Measurements from ENCODE around the gene SCN3B.

SCN3B gene

DNA sequence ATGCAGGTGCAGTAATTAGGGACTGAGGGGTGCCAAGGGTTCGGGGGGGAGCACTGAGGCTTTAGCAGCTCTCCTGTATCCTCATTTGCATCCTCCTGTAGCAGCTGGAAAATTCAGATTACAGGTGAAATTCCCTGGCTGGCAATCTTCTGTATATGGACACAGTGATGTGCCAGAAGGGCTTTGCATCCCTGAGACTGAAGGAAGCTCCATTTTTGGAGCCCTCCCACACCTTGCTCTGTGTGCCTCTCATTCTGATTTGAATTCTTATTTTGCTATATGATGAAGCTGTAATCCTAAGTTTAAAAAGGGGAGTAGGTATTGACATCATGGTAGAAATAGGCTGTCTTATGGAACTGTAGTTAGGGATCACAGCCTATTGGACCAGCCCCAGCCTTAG lies 46.6 kb downstream of the SCN3B start:
- H4K91ac ChIP-seq (ENCODE audit: low read depth, low read length): no peak overlapping the region
- no peak overlapping the region for H4K12ac ChIP-seq (ENCODE audit: low read depth, low read length)
- no peak overlapping the region for H3K23ac ChIP-seq (ENCODE audit: low read length)
- peaks cover 0 to 3% of the 10 kb centered on the region in 2 experiments for H3K4me1 ChIP-seq (ENCODE audit: control insufficient read depth in 1 of 2, insufficient read depth in 2 of 2, low read length in 2 of 2)
- no peak overlapping the region for H4K8ac ChIP-seq (ENCODE audit: low read depth, low read length)
- no peaks in the 10 kb centered on the region for H3K79me2 ChIP-seq (ENCODE audit: control insufficient read depth, insufficient read depth, low read length, poor library complexity)
- no peak overlapping the region for H3K4me3 ChIP-seq (ENCODE audit: low read depth, low read length)
- no peak for DNase-seq
- no peak overlapping the region for H2BK120ac ChIP-seq (ENCODE audit: insufficient read depth, low read length, poor library complexity)
- no peak overlapping the region for H3K9ac ChIP-seq (ENCODE audit: low read length)
- no peak overlapping the region for H3K4me2 ChIP-seq (ENCODE audit: low read length)
- WGBS (ENCODE audit: extremely low coverage, insufficient coverage, insufficient read length): no CpG with 5 or more reads among the region's 1 CpG
- no peak overlapping the region for H2BK5ac ChIP-seq (ENCODE audit: low read depth, low read length, poor library complexity)
- no peak overlapping the region for H2AFZ ChIP-seq (ENCODE audit: insufficient read depth, low read length, poor library complexity)
- no peak overlapping the region for H3K4ac ChIP-seq (ENCODE audit: low read depth, low read length)
- H2AK5ac ChIP-seq (ENCODE audit: low read length): no peak overlapping the region
- H3K27ac ChIP-seq (ENCODE audit: low read depth, low read length): no peak overlapping the region
- no peak overlapping the region for H3K14ac ChIP-seq (ENCODE audit: low read length)
- H3K18ac ChIP-seq (ENCODE audit: low read length): no peak overlapping the region
- no peaks in the 10 kb centered on the region for H3K9me3 ChIP-seq (ENCODE audit: insufficient read depth, low read depth, low read length)
- no peaks in the 10 kb centered on the region for H3K36me3 ChIP-seq (ENCODE audit: control insufficient read depth in 1 of 2, insufficient read depth in 2 of 2, low read length in 2 of 2)
- no peak overlapping the region for H2BK12ac ChIP-seq (ENCODE audit: low read length)
- no peaks in the 10 kb centered on the region for H3K79me1 ChIP-seq (ENCODE audit: low read length)
- no peaks in the 10 kb centered on the region for H3K27me3 ChIP-seq (ENCODE audit: insufficient read depth, low read length)

DNA sequence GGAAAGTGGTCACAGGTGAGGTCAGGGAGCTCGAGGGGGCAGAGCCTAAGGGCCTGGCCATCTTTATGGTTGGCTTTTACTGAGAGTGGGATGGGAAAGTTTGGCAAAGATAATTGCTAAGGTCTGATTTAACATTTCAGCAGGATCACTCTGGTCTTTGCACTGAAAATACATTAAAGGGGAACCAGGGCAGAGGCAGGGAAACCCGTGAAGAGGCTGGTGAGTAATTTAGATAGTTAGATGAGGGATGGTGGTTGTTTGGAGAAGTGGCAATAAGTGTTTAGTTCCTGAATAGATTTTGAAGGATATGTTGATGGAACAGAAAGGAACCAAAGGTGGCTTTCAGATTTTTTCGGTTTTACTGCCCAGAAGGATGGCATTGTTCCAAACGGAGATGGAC lies 50.8 kb downstream of the SCN3B start:
- Histone ChIP-seq H3K18ac (ENCODE audit: low read length) (no peak overlapping the region), H4K91ac (ENCODE audit: low read depth, low read length) (no peak overlapping the region), H2AFZ (ENCODE audit: insufficient read depth, low read length, poor library complexity) (no peak overlapping the region), H2BK12ac (ENCODE audit: low read length) (no peak overlapping the region), H2BK5ac (ENCODE audit: low read depth, low read length, poor library complexity) (no peak overlapping the region), H4K8ac (ENCODE audit: low read depth, low read length) (no peak overlapping the region), H3K79me1 (ENCODE audit: low read length) (no peaks in the 10 kb centered on the region), H3K4me1 (ENCODE audit: control insufficient read depth in 1 of 2, insufficient read depth in 2 of 2, low read length in 2 of 2) (peaks cover 0 to 3% of the 10 kb centered on the region in 2 experiments), H3K4me2 (ENCODE audit: low read length) (no peak overlapping the region), H3K79me2 (ENCODE audit: control insufficient read depth, insufficient read depth, low read length, poor library complexity) (no peaks in the 10 kb centered on the region), H4K12ac (ENCODE audit: low read depth, low read length) (no peak overlapping the region), H2AK5ac (ENCODE audit: low read length) (no peak overlapping the region), H3K23ac (ENCODE audit: low read length) (no peak overlapping the region), H3K9me3 (ENCODE audit: insufficient read depth, low read depth, low read length) (no peaks in the 10 kb centered on the region), H3K9ac (ENCODE audit: low read length) (no peak overlapping the region), H3K4ac (ENCODE audit: low read depth, low read length) (no peak overlapping the region), H3K27me3 (ENCODE audit: insufficient read depth, low read length) (no peaks in the 10 kb centered on the region), H3K14ac (ENCODE audit: low read length) (no peak overlapping the region), H3K27ac (ENCODE audit: low read depth, low read length) (no peak overlapping the region), H3K36me3 (ENCODE audit: control insufficient read depth in 1 of 2, insufficient read depth in 2 of 2, low read length in 2 of 2) (no peaks in the 10 kb centered on the region), H2BK120ac (ENCODE audit: insufficient read depth, low read length, poor library complexity) (no peak overlapping the region), H3K4me3 (ENCODE audit: low read depth, low read length) (no peak overlapping the region)
- WGBS (ENCODE audit: extremely low coverage, insufficient coverage, insufficient read length): no CpG with 5 or more reads among the region's 4 CpGs
- no peak for DNase-seq

DNA sequence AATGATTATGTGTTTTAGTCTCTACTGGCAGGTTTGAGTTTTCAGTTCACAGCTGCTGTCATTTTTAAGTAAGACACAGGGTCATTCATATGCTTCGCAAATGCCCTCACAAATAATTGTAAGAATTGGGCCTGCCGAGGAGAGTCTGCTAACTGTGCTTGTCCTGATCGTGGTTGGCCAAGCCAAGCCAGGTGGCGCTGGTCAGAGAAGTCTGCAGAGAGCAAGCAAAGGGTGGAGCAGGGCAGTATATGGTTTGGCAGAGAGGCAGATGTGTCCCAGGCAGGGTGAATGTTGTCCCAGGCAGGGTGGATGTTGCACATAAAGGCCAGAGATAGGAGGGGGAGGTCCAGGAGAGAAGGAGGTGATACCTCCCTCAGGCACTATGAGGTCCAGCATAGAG lies 52.7 kb downstream of the SCN3B start:
- Histone ChIP-seq H3K9ac (ENCODE audit: low read length) (no peak overlapping the region), H2BK12ac (ENCODE audit: low read length) (no peak overlapping the region), H3K4ac (ENCODE audit: low read depth, low read length) (no peak overlapping the region), H2BK120ac (ENCODE audit: insufficient read depth, low read length, poor library complexity) (no peak overlapping the region), H2BK5ac (ENCODE audit: low read depth, low read length, poor library complexity) (no peak overlapping the region), H4K8ac (ENCODE audit: low read depth, low read length) (no peak overlapping the region), H2AFZ (ENCODE audit: insufficient read depth, low read length, poor library complexity) (no peak overlapping the region), H2AK5ac (ENCODE audit: low read length) (no peak overlapping the region), H3K4me1 (ENCODE audit: control insufficient read depth in 1 of 2, insufficient read depth in 2 of 2, low read length in 2 of 2) (peaks cover 0 to 3% of the 10 kb centered on the region in 2 experiments), H3K79me2 (ENCODE audit: control insufficient read depth, insufficient read depth, low read length, poor library complexity) (no peaks in the 10 kb centered on the region), H3K23ac (ENCODE audit: low read length) (no peak overlapping the region), H3K9me3 (ENCODE audit: insufficient read depth, low read depth, low read length) (no peaks in the 10 kb centered on the region), H3K27ac (ENCODE audit: low read depth, low read length) (no peak overlapping the region), H3K14ac (ENCODE audit: low read length) (no peak overlapping the region), H3K27me3 (ENCODE audit: insufficient read depth, low read length) (no peaks in the 10 kb centered on the region), H3K4me2 (ENCODE audit: low read length) (no peak overlapping the region), H3K36me3 (ENCODE audit: control insufficient read depth in 1 of 2, insufficient read depth in 2 of 2, low read length in 2 of 2) (no peaks in the 10 kb centered on the region), H3K79me1 (ENCODE audit: low read length) (no peaks in the 10 kb centered on the region), H3K18ac (ENCODE audit: low read length) (no peak overlapping the region), H4K91ac (ENCODE audit: low read depth, low read length) (no peak overlapping the region), H3K4me3 (ENCODE audit: low read depth, low read length) (no peak overlapping the region), H4K12ac (ENCODE audit: low read depth, low read length) (no peak overlapping the region)
- no CpG with 5 or more reads among the region's 4 CpGs for WGBS (ENCODE audit: extremely low coverage, insufficient coverage, insufficient read length)
- DNase-seq: no peak

DNA sequence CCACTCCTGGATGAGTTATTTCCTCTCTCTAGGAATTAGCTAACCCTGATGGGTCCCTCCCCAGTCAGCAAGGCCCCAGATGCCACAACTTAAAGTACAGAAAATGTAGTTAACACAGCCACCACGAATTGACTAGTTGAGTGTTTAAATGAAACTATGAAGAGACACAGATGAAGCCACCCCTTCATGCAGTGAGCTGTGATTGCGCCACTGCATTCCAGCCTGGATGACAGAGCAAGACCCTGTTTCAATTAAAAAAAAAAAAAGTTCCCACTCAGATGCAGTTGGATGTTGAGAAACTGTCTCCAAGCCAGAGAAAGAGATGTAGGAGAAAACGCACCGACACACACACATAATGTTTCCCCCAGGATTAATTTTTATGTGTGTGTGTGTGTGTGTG lies 53.3 kb downstream of the SCN3B start:
- Histone ChIP-seq H3K23ac (ENCODE audit: low read length) (no peak overlapping the region), H2BK5ac (ENCODE audit: low read depth, low read length, poor library complexity) (no peak overlapping the region), H3K79me1 (ENCODE audit: low read length) (no peaks in the 10 kb centered on the region), H3K27me3 (ENCODE audit: insufficient read depth, low read length) (no peaks in the 10 kb centered on the region), H3K36me3 (ENCODE audit: control insufficient read depth in 1 of 2, insufficient read depth in 2 of 2, low read length in 2 of 2) (no peaks in the 10 kb centered on the region), H3K14ac (ENCODE audit: low read length) (no peak overlapping the region), H3K79me2 (ENCODE audit: control insufficient read depth, insufficient read depth, low read length, poor library complexity) (no peaks in the 10 kb centered on the region), H3K9ac (ENCODE audit: low read length) (no peak overlapping the region), H3K4me1 (ENCODE audit: control insufficient read depth in 1 of 2, insufficient read depth in 2 of 2, low read length in 2 of 2) (peaks cover 0 to 3% of the 10 kb centered on the region in 2 experiments), H3K4ac (ENCODE audit: low read depth, low read length) (no peak overlapping the region), H2BK12ac (ENCODE audit: low read length) (no peak overlapping the region), H2AFZ (ENCODE audit: insufficient read depth, low read length, poor library complexity) (no peak overlapping the region), H2BK120ac (ENCODE audit: insufficient read depth, low read length, poor library complexity) (no peak overlapping the region), H3K9me3 (ENCODE audit: insufficient read depth, low read depth, low read length) (no peaks in the 10 kb centered on the region), H3K4me3 (ENCODE audit: low read depth, low read length) (no peak overlapping the region), H3K4me2 (ENCODE audit: low read length) (no peak overlapping the region), H2AK5ac (ENCODE audit: low read length) (no peak overlapping the region), H4K8ac (ENCODE audit: low read depth, low read length) (no peak overlapping the region), H3K27ac (ENCODE audit: low read depth, low read length) (no peak overlapping the region), H3K18ac (ENCODE audit: low read length) (no peak overlapping the region), H4K12ac (ENCODE audit: low read depth, low read length) (no peak overlapping the region), H4K91ac (ENCODE audit: low read depth, low read length) (no peak overlapping the region)
- peak in 1 of 2 donors; percentile 6 for DNase-seq
- WGBS (ENCODE audit: extremely low coverage, insufficient coverage, insufficient read length): no CpG with 5 or more reads among the region's 4 CpGs

Data from trophoblast cell (in vitro differentiated cells and primary cell).